SKM-1 (cell line): Measurements from ENCODE around the gene DENND5B.
"Not testable (repeated sequence)": the region's sequence is repeated elsewhere in the genome, so short reads cannot be mapped to it uniquely, and the experiment has no call there.

ENCODE experiments used
- DNase-seq: peaks from one replicate; lab custom pipeline; 2025; ENCODE audit not compliant: unreplicated experiment; lab: John Stamatoyannopoulos, UW

DENND5B gene

GRCh38 chr12:31508436-31509150 is 82.3 kb downstream of the DENND5B start:
- no peak for DNase-seq

GRCh38 chr12:31507966-31508365 is 83.0 kb downstream of the DENND5B start:
- DNase-seq = no peak

GRCh38 chr12:31506515-31507306 is 84.2 kb downstream of the DENND5B start:
- no peak for DNase-seq

- no peak for DNase-seq
Measured at GRCh38 chr12:31504625-31505222, 86.2 kb downstream of the DENND5B start.

GRCh38 chr12:31501014-31501413 is 89.9 kb downstream of the DENND5B start:
- not testable (repeated sequence) for DNase-seq

- DNase-seq = no peak
Measured at GRCh38 chr12:31499567-31499966, 91.4 kb downstream of the DENND5B start.

- DNase-seq = no peak
Measured at GRCh38 chr12:31498424-31498823, 92.5 kb downstream of the DENND5B start.

- no peak for DNase-seq
Measured at GRCh38 chr12:31496257-31496656, 94.7 kb downstream of the DENND5B start.

- DNase-seq = no peak
Measured at GRCh38 chr12:31494455-31494854, 96.5 kb downstream of the DENND5B start.

GRCh38 chr12:31492599-31493196 is 98.2 kb downstream of the DENND5B start:
- no peak for DNase-seq

GRCh38 chr12:31491841-31492598 is 98.9 kb downstream of the DENND5B start:
- DNase-seq = no peak

- DNase-seq = no peak
Measured at GRCh38 chr12:31491241-31491794, 99.6 kb downstream of the DENND5B start.

- no peak for DNase-seq
Measured at GRCh38 chr12:31488737-31489338, 102.1 kb downstream of the DENND5B start.

GRCh38 chr12:31485571-31485970 is 105.4 kb downstream of the DENND5B start:
- no peak for DNase-seq

- no peak for DNase-seq
Measured at GRCh38 chr12:31482816-31483215, 108.1 kb downstream of the DENND5B start.

- DNase-seq = no peak
Measured at GRCh38 chr12:31481415-31481814, 109.5 kb downstream of the DENND5B start.

- no peak for DNase-seq
Measured at GRCh38 chr12:31479516-31480210, 111.3 kb downstream of the DENND5B start.

- DNase-seq = no peak
Measured at GRCh38 chr12:31478898-31479297, 112.0 kb downstream of the DENND5B start.

- DNase-seq = no peak
Measured at GRCh38 chr12:31478425-31478824, 112.5 kb downstream of the DENND5B start.

- no peak for DNase-seq
Measured at GRCh38 chr12:31477687-31478086, 113.2 kb downstream of the DENND5B start.
